ENCODE data around the gene ADH4. TPM values are rescaled to one million over a fixed set of nuclear protein-coding genes. Genes with fewer than 3 reads are reported as not detected.

The ADH4 gene
- total RNA-seq: not detected

GRCh38 chr4:99144070-99144469 lies at the start of gene ADH4:
TSS of gene ADH4 (minus strand) at chr4:99144297. CDS start at chr4:99144222, 75 bp downstream.

GRCh38 chr4:99088481-99089365 lies 55.4 kb downstream of the ADH4 start, which contains the start of gene ADH5:
TSS of gene ADH5 (minus strand) at chr4:99088788. CDS start at chr4:99088700, 88 bp downstream.

Other genes with a start within 250 kb of the ADH4 start
- 188 TPM for gene EIF4E, start 215.2 kb downstream of the ADH4 start, total RNA-seq
- gene METAP1, start 148.6 kb downstream of the ADH4 start, total RNA-seq: 38.7 TPM
- gene ADH5, start 55.5 kb downstream of the ADH4 start, total RNA-seq: 123 TPM
- gene ADH6, start 74.9 kb upstream of the ADH4 start, total RNA-seq: not detected
- gene ADH1A, start 146.7 kb upstream of the ADH4 start, total RNA-seq: not detected
- 8.9 TPM for gene ADH1B, start 177.1 kb upstream of the ADH4 start, total RNA-seq
- 1.3 TPM for gene ADH1C, start 208.4 kb upstream of the ADH4 start, total RNA-seq